Measurements from ENCODE around the gene C19orf12.

DNA sequence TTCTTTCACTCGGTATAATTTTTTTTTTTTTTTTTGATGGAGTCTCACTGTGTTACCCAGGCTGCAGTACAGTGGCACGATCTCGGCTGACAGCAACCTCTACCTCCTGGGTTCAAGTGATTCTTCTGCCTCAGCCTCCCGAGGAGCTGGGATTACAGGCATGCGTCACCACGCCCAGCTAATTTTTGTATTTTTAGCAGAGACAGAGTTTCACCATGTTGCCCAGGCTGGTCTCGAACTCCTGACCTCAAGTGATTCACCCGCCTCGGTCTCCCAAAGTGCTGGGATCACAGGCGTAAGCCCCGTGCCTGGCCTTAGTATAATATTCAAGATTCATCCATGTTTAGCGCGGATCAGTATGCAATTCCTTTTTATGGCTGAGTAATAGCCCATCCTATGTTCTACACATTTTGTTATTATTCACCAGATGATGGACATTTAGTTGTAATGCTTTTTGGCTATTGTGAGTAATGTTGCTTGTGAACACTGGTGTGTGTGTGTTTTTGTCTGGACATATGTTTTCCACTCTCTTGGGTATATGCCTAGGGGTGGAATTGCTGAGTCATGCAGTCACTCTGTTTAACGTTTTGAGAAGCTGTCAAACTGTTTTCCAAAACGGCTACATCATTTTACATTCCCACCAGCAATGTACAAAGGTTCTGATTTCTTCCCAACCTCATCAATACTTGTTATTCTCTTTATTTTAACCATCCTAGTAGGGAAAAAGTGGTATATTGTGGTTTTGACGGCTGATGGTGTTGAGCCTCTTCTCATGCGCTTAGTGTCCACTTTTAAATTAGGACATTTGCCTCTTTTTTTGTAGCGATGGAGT, 26.9 kb downstream of the C19orf12 start:
- TF ChIP-seq GATA2 (IDR thresholded peaks at IDR 0.05; ENCODE audit: low read depth, low read length), result no peak
- TF ChIP-seq GATA3 (IDR thresholded peaks at IDR 0.05; ENCODE audit: low read depth, low read length), result no peak

Data from SH-SY5Y (cell line).